HG03196 (cell line): ENCODE data around the gene MAML3.

ENCODE experiments used
- ATAC-seq: cut with Tn5 transposase; IDR thresholded peaks from one replicate; pipeline ENCODE4 v1.9.1; 2021; ENCODE audit not compliant: unreplicated experiment

Gene MAML3

DNA sequence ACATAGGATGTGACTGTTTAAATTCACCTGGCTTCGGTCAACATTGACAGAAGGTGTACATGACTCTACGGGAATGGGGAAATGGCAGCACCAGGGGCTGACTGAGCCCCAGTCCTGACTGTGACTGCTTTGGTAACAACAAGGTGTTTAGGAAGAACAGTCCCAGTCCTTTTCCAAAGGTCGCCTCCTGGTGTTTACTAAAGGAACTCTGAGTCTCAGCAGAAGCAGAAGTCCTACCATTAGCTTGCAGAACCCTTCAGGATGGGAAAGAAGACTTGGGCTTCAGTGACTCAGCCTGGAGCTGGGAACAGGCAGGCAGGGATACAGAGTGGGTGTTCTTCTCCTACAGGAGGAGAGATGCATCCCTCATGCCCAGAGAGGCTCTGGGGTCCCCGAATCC, 385.1 kb downstream of the MAML3 start:
- no peak for ATAC-seq

DNA sequence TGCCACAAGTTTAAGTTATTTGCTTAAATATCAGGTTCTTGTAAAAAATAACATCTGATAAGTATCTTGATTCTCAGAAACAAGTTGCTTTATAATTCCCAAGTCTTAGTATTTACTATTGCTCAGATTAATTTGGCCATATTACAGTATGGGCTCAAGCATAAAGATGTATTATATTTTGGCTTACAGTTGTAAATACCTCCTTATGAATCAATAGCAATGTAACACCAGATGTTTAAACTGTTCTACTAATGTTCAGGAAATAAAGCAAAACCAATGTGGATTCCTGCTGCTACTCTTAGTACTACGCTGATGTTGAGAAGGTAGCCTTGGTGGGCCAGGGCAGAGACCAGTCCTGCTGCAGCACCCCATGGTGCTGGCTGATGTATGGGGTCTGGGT, 385.6 kb downstream of the MAML3 start:
- ATAC-seq = no peak

- ATAC-seq = no peak
Observed at GRCh38 chr4:139767585-139767984, 386.4 kb downstream of the MAML3 start.

DNA sequence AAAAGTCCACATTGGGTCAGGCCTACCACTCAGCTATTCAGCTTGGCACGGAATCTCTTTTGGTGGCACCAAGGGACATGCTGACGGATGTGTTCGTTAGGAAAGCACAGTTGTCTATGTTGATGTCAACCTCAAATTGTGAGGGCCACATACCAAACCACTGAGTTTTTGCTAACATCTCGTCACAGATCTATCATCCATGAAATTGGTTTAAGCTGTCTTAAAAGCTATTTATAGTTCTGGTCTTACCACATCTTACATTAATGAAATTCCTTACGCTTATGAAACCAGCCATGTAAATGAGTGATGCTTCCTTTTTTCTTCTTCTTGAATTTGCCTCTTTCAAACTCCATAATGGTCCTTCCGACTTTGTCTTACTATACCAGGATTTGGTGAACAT, 386.8 kb downstream of the MAML3 start:
- no peak for ATAC-seq

DNA sequence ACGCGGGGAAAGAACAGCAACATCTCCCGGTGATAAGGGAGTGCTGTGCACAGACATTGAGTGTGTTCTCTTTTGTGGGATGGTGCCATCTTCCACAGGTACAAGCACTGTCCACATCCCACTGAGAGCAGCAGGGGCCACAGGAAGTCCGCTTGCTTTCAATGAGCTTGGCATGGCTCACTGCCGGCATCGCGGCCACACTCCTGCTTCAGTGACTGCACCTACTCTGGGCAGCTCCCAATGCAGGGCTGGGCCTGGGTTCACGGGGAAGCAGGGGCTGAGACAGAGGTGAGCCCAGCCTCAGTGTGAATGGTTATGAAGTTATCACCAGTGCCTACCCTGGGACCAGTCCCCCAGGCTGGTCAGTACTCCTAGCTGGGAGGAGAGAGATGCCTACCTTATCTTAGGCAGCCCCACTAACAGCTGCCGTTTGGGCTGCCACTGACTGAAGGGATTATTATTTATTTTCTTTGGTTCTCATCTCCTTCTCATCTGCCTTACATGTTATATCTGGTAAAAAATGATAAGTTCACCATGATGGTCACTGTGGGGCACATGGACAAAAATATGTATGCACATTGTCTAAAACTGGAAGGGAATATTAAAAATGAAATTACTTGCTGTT, 389.2 kb downstream of the MAML3 start:
- no peak for ATAC-seq

DNA sequence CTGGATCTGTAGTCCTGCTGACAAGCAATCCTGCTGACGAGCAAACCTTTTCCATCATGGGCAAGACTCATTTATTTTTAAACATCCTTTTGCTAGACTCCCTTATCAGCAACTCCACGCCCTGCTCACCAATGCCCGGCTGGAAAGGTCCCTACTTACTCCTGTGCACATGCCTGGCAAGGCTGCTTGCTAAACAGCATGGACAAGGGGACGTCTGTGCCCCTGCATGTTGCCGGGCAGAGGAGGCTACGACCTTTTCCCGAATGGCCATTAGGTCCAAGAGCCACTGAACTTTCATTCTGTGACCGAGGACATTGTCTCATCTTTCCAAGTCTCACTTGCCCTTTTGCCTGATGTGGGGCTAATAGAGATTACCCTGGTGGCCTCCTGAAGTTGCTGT, 389.8 kb downstream of the MAML3 start:
- ATAC-seq = no peak

GRCh38 chr4:139763672-139764071, 390.3 kb downstream of the MAML3 start:
- ATAC-seq = no peak

DNA sequence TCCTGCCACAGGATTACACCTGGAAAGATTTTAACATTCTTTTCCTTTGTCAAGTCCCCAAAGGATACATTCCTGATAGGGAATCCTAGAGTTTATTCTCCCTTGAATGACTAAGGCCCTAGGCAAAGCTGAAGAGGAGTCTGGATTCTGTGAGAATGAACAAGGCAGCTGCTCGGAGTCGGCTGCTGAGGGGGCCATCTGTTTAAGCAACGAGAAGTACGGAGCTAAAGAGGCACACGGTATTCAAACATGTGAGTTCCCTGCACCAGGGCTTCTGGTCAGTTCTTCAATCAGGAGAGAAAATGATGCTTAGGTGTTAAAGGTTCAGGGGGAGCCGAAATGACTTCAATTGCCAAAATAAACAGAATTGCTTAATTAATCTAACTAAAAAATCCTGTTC, 390.8 kb downstream of the MAML3 start:
- ATAC-seq = no peak

DNA sequence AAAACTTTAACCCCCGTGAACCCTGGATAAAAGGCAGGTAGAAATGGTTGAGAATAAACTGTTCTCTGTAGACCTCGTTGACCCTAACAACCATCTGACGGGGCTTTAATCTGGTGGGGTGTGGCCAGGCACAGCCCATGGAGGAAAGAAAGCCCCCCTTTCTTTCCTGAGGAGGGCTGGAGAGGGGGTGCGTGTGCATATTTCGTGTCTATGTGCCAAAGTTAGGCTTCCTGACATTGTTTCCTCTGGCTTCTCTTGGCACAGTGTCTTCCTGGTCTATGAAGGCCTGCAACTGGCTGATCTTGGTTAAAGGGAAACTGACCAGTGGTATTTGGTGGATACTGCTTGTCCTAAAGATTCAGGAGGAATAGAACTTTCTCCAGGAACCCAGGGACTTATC, 391.3 kb downstream of the MAML3 start:
- ATAC-seq = no peak

DNA sequence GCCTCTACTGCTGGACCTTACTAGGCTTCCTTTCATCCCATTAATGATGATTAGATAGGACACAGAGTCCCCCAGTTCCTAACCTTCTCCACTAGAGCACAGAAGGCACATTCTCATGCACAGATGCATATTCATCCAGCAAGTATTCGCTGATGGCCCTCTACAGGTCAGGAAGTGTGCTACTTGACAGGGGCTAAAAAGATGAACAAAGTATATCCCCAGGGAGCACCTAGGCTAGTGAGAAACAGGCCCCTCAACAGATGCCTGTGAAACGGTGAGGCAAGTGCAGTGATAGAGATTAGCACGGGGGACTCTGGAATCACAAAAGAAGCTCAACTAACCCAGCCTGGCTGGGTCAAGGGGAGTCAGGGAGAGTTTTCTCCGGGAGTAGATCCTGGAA, 392.5 kb downstream of the MAML3 start:
- no peak for ATAC-seq

DNA sequence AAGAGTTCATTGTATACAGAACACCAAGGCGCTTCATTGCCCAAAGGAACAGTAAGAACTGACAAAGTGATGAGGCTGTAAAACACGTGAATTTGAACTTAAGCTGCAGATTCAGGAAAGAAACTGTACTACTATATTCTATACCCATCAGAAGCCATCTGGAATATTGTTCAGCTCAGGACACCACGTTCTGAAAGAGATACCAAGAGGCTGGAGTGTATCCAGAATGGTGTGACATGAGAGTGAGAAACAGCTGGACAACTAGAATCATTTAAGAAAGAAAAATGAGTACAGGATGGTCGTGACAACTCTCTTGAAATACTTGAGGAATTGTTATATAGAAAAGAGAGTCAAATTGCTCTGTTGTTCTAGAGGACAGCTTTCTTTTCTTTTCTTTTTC, 393.4 kb downstream of the MAML3 start:
- no peak for ATAC-seq

- ATAC-seq = no peak
Observed at GRCh38 chr4:139759097-139759496, 394.9 kb downstream of the MAML3 start.

DNA sequence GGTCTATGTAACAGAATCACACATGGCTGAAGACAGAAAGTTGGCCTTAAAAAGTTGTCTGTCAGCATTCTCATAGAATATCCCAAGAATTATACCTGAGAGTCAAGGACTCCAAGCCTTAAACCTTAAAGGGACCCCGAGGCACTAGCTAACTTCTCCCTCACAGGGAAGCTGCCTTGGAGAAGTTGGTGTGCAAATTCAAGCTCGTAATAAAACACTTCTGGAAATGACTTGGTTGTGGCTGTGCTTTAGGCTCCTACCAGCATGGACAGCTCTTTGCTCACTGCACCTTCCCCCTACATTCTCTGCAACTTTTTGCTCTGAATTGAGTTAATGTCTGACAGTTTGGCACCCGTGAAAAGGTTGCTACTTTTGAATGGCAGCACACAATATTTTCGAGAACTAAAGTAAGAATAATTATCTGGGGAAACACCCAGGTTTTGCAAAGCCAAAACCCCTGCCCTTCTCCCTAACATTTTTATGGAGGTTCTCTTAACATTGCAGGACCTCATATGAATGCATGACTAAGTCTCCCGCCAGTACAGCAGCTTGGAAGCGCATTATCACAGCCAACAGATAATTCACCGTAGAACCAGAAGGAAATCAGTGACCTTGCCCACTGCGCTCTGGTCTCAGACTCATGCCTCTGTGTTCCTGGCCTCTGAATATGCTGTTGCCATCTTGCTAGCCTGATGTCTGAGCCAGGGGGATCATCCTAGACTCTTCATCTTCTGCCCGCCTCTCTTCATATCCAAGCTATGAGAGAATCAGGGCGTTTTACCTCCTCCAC, 397.4 kb downstream of the MAML3 start:
- ATAC-seq = no peak

DNA sequence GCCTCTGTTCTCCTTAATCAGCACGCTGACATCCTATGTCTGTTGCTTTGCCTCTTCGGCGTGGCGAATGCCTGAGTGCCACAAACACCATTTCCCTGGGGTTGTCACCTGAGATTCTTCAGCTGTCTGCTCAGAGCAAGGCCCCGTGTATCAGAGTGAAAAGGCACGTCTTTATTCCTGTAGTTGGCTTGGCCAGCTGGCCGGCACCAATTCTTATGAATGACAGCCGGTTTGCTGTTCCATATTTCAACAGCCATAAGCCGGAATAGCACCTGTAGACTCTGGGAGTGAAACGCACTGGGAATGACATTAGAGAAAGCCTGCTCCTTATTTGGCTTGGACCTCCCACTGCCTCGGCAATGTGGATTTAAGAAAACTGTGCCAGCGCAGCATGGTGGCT, 399.0 kb downstream of the MAML3 start:
- ATAC-seq = no peak

DNA sequence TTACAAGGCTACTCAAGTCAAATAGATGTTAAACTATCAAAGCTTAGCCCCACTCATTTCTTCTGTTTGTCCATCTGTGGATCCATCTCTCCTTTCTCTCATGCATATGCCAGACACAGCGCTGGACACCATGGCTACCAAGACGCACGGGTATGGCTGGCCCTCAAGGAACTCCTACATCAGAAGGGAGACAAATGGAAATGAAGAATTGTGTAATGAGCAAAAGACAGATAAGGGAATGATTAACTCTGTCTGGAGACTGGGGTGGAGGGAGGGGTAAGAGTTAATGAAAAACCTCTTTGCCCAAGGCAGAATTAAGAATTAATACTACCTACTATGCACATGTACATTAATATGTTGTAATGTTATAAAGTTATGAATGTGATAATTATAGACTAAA, 400.3 kb downstream of the MAML3 start:
- no peak for ATAC-seq

DNA sequence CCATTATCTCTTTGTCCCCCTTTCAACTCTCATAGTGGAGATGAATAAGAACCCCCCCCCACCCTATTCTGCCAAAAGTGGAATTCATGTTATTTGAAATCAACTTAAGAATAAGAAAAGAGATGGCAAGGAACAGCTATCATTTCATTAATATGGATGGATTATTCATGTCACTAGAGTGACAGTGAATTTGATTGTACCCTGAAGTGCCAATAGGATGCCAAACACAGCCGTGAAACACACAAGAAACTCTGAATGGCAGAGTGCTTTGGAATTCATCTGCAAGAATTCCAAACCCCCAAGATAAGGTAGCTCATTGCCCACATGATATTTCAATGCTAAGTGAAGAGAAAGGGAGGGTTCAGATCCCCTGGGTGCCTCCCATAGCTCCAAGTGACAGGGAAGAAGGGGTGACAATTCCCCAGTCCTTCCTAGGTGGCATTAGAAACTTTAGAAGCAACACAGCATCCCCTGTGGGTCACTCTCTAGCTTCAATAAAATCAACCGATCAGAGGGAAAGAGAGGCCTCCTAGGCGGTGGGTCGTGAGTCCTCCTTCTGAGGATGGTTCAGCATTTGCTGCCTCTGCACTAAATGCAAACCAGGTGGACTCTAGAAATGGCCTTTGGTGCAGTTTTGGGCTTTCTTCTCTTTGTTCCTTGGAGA, 404.0 kb downstream of the MAML3 start:
- no peak for ATAC-seq

GRCh38 chr4:139749338-139749737, 404.6 kb downstream of the MAML3 start:
- no peak for ATAC-seq

GRCh38 chr4:139746431-139747171, 407.4 kb downstream of the MAML3 start:
- no peak for ATAC-seq

DNA sequence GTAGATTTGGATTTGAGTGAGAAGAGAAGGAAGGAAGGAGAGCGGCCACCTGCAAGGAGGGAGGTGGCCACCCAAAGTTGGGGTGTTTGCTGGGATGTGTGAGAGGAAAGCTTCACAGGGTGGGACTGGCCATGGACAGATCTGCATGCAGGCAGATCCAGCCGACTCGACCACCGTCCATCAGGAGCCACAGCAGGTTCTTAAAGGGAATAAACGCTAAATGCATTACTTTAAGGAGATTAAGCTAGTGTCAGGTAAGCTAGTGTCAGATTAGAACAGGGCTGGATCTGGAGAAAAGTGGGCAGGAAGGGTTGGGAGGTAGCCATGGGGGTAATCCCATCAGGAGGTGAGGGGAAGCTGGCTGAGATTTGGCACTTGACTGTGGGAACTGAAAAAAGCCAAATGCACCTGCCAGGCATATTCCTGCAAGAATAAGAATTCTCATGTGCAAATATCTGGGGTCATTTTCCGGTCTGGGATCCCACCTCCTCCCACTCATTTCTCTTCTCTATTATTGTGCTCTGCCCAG, 408.8 kb downstream of the MAML3 start:
- no peak for ATAC-seq

DNA sequence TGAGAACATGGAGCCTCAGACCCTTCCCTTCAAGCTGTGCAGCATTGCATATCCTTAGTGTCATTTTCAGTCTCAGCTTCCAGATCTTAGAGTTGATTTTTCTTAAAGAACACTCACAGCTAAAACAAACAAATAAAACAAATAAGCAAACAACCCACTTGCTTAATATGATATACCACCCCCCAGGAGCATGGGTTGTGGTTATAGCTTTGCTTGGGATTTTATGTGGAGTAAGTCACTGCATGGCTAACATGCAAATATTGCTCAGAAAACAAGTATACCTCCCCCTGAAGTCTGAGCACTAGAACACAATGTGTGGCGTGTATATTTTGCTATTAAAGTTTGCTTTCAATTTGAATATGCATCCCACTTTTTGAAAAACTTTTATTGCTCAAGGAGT, 409.8 kb downstream of the MAML3 start:
- no peak for ATAC-seq

DNA sequence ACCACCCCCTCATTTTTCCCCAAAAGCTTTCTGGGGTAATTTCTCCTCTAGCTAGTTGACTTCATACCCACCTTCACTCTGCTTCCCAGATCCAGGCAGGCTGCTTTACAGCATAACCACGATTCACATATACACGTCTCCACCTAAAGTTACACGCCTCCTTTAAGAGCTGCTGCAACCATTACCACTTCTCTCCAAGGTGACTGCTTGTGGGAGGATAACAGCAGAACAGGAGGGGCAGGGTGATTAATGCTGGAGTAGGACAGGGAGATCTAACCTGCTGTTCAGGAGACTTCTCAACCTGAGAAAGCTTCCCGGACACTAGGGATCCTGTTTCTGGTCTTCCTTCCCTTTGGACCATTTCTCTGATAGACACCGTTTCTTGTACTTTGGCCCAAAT, 411.0 kb downstream of the MAML3 start:
- no peak for ATAC-seq
